Measurements from ENCODE around the gene HRH4. TPM values are rescaled to one million over a fixed set of nuclear protein-coding genes. Genes with fewer than 3 reads are reported as not detected.

Gene HRH4
- total and polyA plus RNA-seq, 2 donors (not counting 3 experiments of a cell fraction or from before 2014, with no cell fraction given), result 0.03 TPM; not detected in 1

- Histone ChIP-seq H3K79me2 (ENCODE audit: control insufficient read depth, insufficient read depth, low read length) (no peaks in the 10 kb centered on the region), H4K20me1 (replicated peaks; ENCODE audit: control insufficient read depth, extremely low read depth, insufficient read depth, low read length) (no peaks in the 10 kb centered on the region), H3K4me1 (ENCODE audit: control insufficient read depth, extremely low read depth, insufficient read depth, low read length) (no peaks in the 10 kb centered on the region), H3K9ac (replicated peaks; ENCODE audit: extremely low read depth, insufficient read depth, low read length) (no peak overlapping the region), H3K4me3 (replicated peaks in 1 of 3; ENCODE audit: insufficient read depth in 1 of 3, low read depth in 1 of 3, low read length in 3 of 3) (no peak overlapping the region), H2AFZ (ENCODE audit: low read depth, low read length) (no peak overlapping the region), H3K4me2 (ENCODE audit: insufficient read depth, low read length) (no peak overlapping the region), H3K27me3 (ENCODE audit: control insufficient read depth in 2 of 2, insufficient read depth in 2 of 2, low read length in 2 of 2) (no peaks in the 10 kb centered on the region), H3K27ac (ENCODE audit: insufficient read depth, low read depth, low read length) (no peak overlapping the region), H3K9me3 (replicated peaks; ENCODE audit: control insufficient read depth, insufficient read depth, low read length) (no peaks in the 10 kb centered on the region), H3K36me3 (ENCODE audit: control insufficient read depth in 2 of 2, extremely low read depth in 1 of 2, insufficient read depth in 2 of 2, low read length in 2 of 2) (no peaks in the 10 kb centered on the region), H3K9me1 (replicated peaks; ENCODE audit: control insufficient read depth, extremely low read depth, insufficient read depth, low read length) (no peaks in the 10 kb centered on the region)
- no TSS peak for BruUV-seq (replicated peaks)
- CTCF ChIA-PET, result interaction anchor here (1.4 to 3.1 kb wide), 3 partner anchors 12 to 102 kb away, joined by 3 to 11 read pairs (median 6); no protein-coding TSS in a partner anchor
- dilution Hi-C loops (cut with MboI; ENCODE audit: extremely low pct_ligation_motif_present, low sequenced_read_pairs) (no loop called here), intact Hi-C loops (cut with micrococcal nuclease) (no loop called here)
- TF ChIP-seq MYC (IDR thresholded peaks at IDR 0.05; ENCODE audit: low read depth, low read length) (no peak), GATA2 (IDR thresholded peaks at IDR 0.05; ENCODE audit: insufficient read depth, insufficient read length, low read depth, low read length) (no peak), POLR2AphosphoS5 (IDR thresholded peaks at IDR 0.05; ENCODE audit: insufficient read depth, low read depth, low read length) (no peak), JUN (IDR thresholded peaks at IDR 0.05; ENCODE audit: borderline replicate concordance, insufficient read depth, insufficient read length, low read depth) (no peak), EZH2 (IDR thresholded peaks at IDR 0.05; ENCODE audit: borderline replicate concordance, low read depth, low read length, severe bottlenecking) (no peak), CTCF (IDR thresholded peaks at IDR 0.05; ENCODE audit: extremely low read depth in 1 of 2, insufficient read depth in 1 of 2, low read depth in 1 of 2, low read length in 2 of 2) (no peak), FOS (IDR thresholded peaks at IDR 0.05; ENCODE audit: borderline replicate concordance, insufficient read depth, low read length) (no peak), POLR2A (IDR thresholded peaks at IDR 0.05; ENCODE audit: low read depth, low read length) (no peak)
- TF ChIP-seq, protein P1, sequence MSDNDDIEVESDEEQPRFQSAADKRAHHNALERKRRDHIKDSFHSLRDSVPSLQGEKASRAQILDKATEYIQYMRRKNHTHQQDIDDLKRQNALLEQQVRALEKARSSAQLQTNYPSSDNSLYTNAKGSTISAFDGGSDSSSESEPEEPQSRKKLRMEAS (IDR thresholded peaks at IDR 0.05; ENCODE audit: insufficient read depth, insufficient read length), result no peak
- DNase-seq (ENCODE audit: low read depth, low spot score) (no peak), FAIRE-seq (no peak)
- POLR2A ChIA-PET, result no interaction called here
Measured at GRCh38 chr18:24461996-24462395, 1.6 kb downstream of the HRH4 start.
